Loucy (cell line): ENCODE measurements around the gene DLX5.

Experiments used
- H2AFZ ChIP-seq: fragments of 200-600 bp; sonication (generic); 2 replicates; pipeline ENCODE4 v1.6.0; 2016; ENCODE audit warnings: antibody characterized with exemption, mild to moderate bottlenecking, low read length, moderate library complexity
- H3F3A ChIP-seq: fragments of 200-600 bp; 2 replicates; pipeline ENCODE4 v1.6.0; 2016; ENCODE audit warnings: antibody characterized with exemption, low read depth, mild to moderate bottlenecking
- H3K27me3 ChIP-seq: fragments of 200-600 bp; sonication (generic); 2 replicates; pipeline ENCODE4 v1.6.1; 2014; ENCODE audit warnings: low read length, mild to moderate bottlenecking; ENCODE audit not compliant: insufficient read depth, poor library complexity, severe bottlenecking
- H3K36me3 ChIP-seq: fragments of 200-600 bp; sonication (generic); 2 replicates; pipeline ENCODE4 v1.6.1; 2016; ENCODE audit warnings: low read length; ENCODE audit not compliant: insufficient read depth
- H3K4me1 ChIP-seq: fragments of 200-600 bp; sonication (generic); 2 replicates; pipeline ENCODE4 v1.5.1; 2014; ENCODE audit warnings: low read length, mild to moderate bottlenecking; ENCODE audit not compliant: insufficient read depth, poor library complexity, severe bottlenecking
- H3K4me2 ChIP-seq: fragments of 200-600 bp; sonication (generic); 2 replicates; pipeline ENCODE4 v1.6.0; 2014; ENCODE audit warnings: antibody characterized with exemption, low read length, low read depth, mild to moderate bottlenecking; ENCODE audit not compliant: poor library complexity, severe bottlenecking
- H3K4me3 ChIP-seq: fragments of 200-600 bp; sonication (generic); 2 replicates; pipeline ENCODE4 v1.5.1; 2014; ENCODE audit warnings: low read length, mild to moderate bottlenecking, mixed read lengths; ENCODE audit not compliant: poor library complexity, severe bottlenecking
- H3K79me2 ChIP-seq: fragments of 200-600 bp; sonication (generic); 2 replicates; pipeline ENCODE4 v1.6.1; 2014; ENCODE audit warnings: low read length; ENCODE audit not compliant: insufficient read depth
- H3K9ac ChIP-seq: fragments of 200-600 bp; sonication (generic); 2 replicates; pipeline ENCODE4 v1.6.0; 2014; ENCODE audit warnings: mild to moderate bottlenecking, low read depth, low read length, moderate library complexity; ENCODE audit not compliant: poor library complexity, severe bottlenecking
- H3K9me2 ChIP-seq: fragments of 200-600 bp; sonication (generic); replicated peaks from 2 replicates; pipeline ENCODE4 v1.6.1; 2016; ENCODE audit warnings: low read depth, low read length, mixed read lengths
- H3K9me3 ChIP-seq: fragments of 200-600 bp; sonication (generic); 2 replicates; pipeline ENCODE4 v1.6.1; 2014; ENCODE audit warnings: mild to moderate bottlenecking, antibody characterized with exemption, low read length, low read depth; ENCODE audit not compliant: insufficient read depth
- H4K20me1 ChIP-seq: fragments of 200-600 bp; sonication (generic); 2 replicates; pipeline ENCODE4 v1.6.0; 2014; ENCODE audit warnings: antibody characterized with exemption, low read length, mild to moderate bottlenecking; ENCODE audit not compliant: insufficient read depth, poor library complexity, severe bottlenecking
- CTCF ChIP-seq: fragments of 200-600 bp; sonication (generic); conservative IDR thresholded peaks from 2 replicates; pipeline ENCODE4 v1.5.1; 2014; ENCODE audit warnings: mild to moderate bottlenecking, antibody characterized with exemption, low read length
- EZH2phosphoT487 ChIP-seq: fragments of 200-600 bp; IDR thresholded peaks from 2 replicates; pipeline ENCODE4 v1.6.1; 2018; ENCODE audit warnings: antibody characterized with exemption, mild to moderate bottlenecking, moderate library complexity, borderline replicate concordance

DLX5 gene

GRCh38 chr7:97006816-97007582 lies 17.6 kb downstream of the DLX5 start:
- no peak overlapping the region for H3K9ac ChIP-seq
- H3K36me3 ChIP-seq: no peaks in the 10 kb centered on the region

DNA sequence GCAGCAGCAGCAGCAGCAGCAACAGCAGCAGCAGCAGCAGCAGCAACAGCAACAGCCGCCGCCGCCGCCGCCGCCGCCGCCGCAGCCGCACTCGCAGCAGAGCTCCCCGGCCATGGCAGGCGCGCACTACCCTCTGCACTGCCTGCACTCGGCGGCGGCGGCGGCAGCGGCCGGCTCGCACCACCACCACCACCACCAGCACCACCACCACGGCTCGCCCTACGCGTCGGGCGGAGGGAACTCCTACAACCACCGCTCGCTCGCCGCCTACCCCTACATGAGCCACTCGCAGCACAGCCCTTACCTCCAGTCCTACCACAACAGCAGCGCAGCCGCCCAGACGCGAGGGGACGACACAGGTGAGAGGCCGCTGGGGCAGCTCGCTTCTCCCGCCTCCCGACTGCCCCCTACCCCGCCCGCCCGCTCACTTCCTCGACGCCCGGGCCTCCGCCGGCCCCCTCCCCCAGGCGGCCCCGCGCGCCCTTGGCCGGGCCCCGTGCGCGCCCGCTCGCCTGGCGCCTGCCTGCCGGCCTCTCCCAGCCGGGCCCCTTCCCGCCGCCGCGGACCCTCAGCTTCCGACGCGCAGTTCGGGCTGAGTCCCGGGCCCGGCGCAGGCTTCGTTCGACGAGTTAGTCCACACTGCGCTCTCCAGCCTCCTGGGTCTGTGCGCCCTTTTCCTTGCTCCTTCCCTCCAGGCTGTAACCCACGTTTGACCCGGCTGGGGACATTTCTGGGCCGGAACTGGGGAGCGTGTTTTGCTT lies 18.4 kb downstream of the DLX5 start:
- no peaks in the 10 kb centered on the region for H3F3A ChIP-seq
- TF ChIP-seq EZH2phosphoT487 (no peak), CTCF (no peak)
- no peaks in the 10 kb centered on the region for H3K9me2 ChIP-seq
- no peak overlapping the region for H2AFZ ChIP-seq
- no peak overlapping the region for H3K9ac ChIP-seq
- H4K20me1 ChIP-seq: no peaks in the 10 kb centered on the region
- H3K4me1 ChIP-seq: no peaks in the 10 kb centered on the region
- no peak overlapping the region for H3K4me3 ChIP-seq
- no peaks in the 10 kb centered on the region for H3K27me3 ChIP-seq
- H3K36me3 ChIP-seq: no peaks in the 10 kb centered on the region
- no peak overlapping the region for H3K4me2 ChIP-seq
- H3K79me2 ChIP-seq: no peaks in the 10 kb centered on the region
- H3K9me3 ChIP-seq: no peaks in the 10 kb centered on the region

More at GRCh38 chr7:97006816-97007582, 17.6 kb downstream of the DLX5 start:
- Histone ChIP-seq H3K4me1 (no peaks in the 10 kb centered on the region), H4K20me1 (no peaks in the 10 kb centered on the region), H3F3A (no peaks in the 10 kb centered on the region), H3K9me2 (no peaks in the 10 kb centered on the region), H3K27me3 (no peaks in the 10 kb centered on the region), H2AFZ (no peak overlapping the region), H3K9me3 (no peaks in the 10 kb centered on the region), H3K4me3 (no peak overlapping the region), H3K79me2 (no peaks in the 10 kb centered on the region), H3K4me2 (no peak overlapping the region)
- no peak for TF ChIP-seq EZH2phosphoT487
- TF ChIP-seq CTCF: no peak

GRCh38 chr7:97005183-97006054 lies 19.2 kb downstream of the DLX5 start, which contains the start of gene DLX6:
Gene DLX6, plus strand, starts transcription at chr7:97005553. Its CDS starts 425 bp downstream, at chr7:97005978.
- TF ChIP-seq EZH2phosphoT487 (no peak), CTCF (no peak)
- H3K9me2 ChIP-seq: no peaks in the 10 kb centered on the region
- no peaks in the 10 kb centered on the region for H3K9me3 ChIP-seq
- H3K4me3 ChIP-seq: no peak within 1 kb of the TSS
- H3F3A ChIP-seq: no peaks in the 10 kb centered on the region
- H4K20me1 ChIP-seq: no peaks in the 10 kb centered on the region
- no peaks in the 10 kb centered on the region for H3K79me2 ChIP-seq
- no peak within 1 kb of the TSS for H3K4me2 ChIP-seq
- H3K27me3 ChIP-seq: no peaks in the 10 kb centered on the region
- no peak within 1 kb of the TSS for H2AFZ ChIP-seq
- no peak within 1 kb of the TSS for H3K9ac ChIP-seq
- H3K36me3 ChIP-seq: no peaks in the 10 kb centered on the region
- H3K4me1 ChIP-seq: no peaks in the 10 kb centered on the region
